ENCODE measurements around the gene AJAP1.
"Not testable (repeated sequence)": the region's sequence is repeated elsewhere in the genome, so short reads cannot be mapped to it uniquely, and the experiment has no call there.

AJAP1 gene, protein sequence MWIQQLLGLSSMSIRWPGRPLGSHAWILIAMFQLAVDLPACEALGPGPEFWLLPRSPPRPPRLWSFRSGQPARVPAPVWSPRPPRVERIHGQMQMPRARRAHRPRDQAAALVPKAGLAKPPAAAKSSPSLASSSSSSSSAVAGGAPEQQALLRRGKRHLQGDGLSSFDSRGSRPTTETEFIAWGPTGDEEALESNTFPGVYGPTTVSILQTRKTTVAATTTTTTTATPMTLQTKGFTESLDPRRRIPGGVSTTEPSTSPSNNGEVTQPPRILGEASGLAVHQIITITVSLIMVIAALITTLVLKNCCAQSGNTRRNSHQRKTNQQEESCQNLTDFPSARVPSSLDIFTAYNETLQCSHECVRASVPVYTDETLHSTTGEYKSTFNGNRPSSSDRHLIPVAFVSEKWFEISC

GRCh38 chr1:4653796-4654725 lies at the start of gene AJAP1:
Gene AJAP1 (plus strand): TSS chr1:4654609. CDS start chr1:4655426, 817 bp downstream.
- DNase-seq = no peak

DNA sequence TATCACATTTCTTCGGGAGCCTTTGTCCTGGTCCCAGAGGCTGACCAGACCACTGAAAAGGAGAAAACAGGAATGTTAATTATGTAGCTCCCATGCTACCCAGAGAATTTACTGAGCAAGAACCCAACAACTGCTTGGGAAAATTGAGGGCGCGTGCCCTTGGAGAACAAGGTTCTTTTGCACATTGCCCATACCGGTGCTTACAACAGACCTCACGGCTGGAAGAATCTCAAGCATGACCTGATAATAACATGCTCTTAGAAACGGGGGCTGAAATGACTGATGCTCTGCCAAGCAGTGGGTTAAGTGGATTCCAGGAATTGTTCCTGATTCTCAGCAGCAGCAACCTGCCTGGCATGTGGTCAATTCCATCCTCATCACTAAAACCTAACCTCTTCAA lies 49.3 kb upstream of the AJAP1 start:
- DNase-seq = no peak

- DNase-seq = no peak
These were observed 42.7 kb upstream of the AJAP1 start for GRCh38 chr1:4611563-4612341.

DNA sequence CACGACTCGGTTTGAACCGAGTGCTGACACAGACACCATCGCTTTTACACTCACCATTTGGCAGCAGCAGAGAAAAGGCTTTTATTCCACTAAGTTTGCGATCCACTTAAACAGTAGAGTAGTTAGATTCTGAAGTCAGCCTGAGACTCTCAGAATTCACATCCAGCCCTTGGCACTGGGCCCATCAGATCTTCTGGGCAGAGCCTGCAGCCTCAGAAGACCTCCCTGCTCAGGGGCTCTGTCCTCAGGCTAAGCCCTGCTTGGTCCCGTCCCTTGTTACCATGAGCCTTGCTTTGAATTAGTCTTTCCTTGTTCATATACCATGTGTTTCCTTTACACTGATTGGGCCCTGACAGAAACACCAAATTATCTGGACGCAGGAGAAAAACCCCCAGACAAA lies 41.4 kb upstream of the AJAP1 start:
- DNase-seq = no peak

DNA sequence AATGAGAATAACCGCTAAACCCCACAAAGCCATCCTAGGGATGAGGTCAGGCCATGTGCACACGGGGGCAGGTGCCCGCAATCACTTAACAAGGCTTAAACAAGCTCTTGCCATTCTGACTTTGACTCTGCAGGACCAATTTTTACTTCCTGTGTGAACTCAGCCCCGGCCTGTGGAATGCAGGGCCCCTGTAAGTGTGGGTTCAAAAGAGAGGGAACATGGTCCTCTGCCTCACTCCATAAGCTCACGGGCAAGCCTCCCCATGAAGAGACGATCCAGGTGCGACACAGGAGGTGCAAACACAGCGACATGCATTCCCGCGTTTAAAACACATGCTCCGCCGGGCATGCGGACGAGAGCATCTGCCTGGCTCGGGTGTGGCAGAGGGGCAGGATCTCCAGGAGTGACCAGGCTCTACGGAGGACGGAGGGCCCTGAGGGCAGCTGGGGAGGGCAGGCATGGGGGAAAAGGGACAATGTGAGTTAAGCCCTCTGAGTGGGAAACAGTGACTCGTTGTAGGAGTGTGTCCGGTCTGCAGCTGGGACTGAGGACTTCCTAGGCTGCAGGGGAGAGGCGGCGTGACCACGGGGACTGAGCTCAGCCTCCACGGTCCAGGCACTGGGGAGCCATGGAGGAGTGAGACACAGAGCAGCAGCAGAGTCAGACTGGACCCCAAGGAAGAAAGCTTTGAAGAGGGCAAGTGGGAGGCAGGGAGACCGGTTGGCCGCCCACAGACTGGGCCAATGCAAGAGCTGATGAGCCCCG lies 40.6 kb upstream of the AJAP1 start:
- DNase-seq = no peak

GRCh38 chr1:4614371-4615137 lies 39.9 kb upstream of the AJAP1 start:
- DNase-seq = no peak

DNA sequence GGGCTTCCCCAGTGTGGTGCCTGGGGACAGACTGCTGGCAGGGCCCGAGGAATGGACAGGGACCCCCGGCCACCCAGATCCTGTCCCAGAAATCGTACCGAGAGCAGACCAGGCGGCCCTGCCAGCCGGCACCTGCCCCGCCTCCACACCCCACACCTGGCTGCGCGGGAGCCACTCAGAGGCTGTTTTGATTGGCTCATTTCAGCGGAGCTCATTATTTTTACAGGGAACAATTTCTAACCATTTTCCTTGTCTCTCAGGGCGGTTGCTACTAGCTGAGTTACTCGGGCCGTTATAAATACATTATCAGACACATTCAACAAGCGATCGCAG lies 39.3 kb upstream of the AJAP1 start:
- DNase-seq = no peak

DNA sequence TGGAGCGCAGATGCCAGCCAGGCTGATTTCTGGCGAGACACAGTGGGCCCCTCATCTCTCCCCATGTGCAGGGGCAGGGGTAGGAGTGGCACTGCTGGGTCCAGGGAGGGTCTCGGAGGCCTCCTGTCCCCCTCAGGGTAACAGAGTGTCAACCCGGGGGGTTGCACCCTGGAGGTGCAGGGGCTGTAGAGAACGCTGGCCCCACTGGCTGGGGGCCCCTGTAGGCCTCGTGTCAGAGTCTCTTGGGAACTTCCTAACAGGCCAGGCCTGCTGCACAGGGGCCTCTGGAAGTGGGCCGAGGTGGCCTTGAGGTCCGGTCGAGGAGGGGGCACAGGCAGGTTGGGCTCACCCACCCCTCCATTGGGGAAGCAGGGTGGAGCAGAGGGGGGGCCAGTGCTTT lies 38.9 kb upstream of the AJAP1 start:
- no peak for DNase-seq

DNA sequence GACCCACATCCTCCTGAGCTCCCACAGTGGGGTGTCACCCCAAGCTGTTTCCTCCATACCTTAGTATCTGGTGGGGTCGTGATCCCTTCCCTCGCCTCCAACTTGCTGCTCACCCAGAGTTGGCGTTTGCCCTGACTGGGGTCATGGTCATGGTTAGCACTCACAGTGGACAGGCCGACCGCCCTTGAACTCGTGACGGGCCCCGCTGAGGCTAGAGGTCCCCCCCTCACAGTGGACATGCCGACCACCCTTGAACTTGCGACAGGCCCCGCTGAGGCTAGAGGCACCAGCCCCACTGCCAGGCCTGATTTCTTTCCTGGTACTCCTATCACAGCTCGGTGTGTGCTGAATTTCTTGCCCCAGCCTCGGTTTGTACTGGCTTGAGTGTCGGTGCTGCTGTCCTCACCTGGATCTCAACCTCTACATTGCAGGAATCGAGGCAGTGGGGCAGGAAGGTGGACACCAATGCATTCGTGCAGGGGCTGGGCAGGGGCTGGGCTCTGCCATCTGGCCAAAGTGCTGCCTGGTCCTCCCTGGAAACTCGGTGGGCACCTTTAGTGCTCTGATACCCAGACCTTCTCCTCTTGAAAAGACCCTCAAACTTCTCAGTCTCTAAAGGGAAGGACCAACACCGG lies 37.5 kb upstream of the AJAP1 start:
- DNase-seq = no peak

DNA sequence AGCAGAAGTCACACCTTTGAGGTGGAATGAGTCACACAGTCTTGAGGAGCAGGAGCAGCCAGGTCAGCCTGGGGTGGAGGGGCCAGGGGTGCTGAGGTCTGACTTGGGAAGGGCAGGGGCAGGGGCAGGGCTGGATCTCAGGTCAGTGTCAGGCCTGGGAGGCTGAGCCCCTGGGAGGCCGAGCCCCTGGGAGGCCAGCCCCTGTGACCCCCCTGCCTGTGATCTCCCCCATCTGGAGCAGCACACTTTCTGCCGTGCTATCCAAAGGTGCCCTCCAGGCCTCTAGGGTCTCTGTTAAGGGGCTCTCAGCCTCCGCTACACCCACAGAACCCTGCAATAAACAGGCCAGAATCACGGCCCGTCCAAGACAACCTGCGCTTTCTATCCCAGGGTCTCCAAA lies 36.9 kb upstream of the AJAP1 start:
- DNase-seq = no peak

GRCh38 chr1:4618827-4619226 lies 35.6 kb upstream of the AJAP1 start:
- not testable (repeated sequence) for DNase-seq

- no peak for DNase-seq
These were observed 32.8 kb upstream of the AJAP1 start for GRCh38 chr1:4621646-4622045.

- no peak for DNase-seq
These were observed 31.6 kb upstream of the AJAP1 start for GRCh38 chr1:4622821-4623220.

DNA sequence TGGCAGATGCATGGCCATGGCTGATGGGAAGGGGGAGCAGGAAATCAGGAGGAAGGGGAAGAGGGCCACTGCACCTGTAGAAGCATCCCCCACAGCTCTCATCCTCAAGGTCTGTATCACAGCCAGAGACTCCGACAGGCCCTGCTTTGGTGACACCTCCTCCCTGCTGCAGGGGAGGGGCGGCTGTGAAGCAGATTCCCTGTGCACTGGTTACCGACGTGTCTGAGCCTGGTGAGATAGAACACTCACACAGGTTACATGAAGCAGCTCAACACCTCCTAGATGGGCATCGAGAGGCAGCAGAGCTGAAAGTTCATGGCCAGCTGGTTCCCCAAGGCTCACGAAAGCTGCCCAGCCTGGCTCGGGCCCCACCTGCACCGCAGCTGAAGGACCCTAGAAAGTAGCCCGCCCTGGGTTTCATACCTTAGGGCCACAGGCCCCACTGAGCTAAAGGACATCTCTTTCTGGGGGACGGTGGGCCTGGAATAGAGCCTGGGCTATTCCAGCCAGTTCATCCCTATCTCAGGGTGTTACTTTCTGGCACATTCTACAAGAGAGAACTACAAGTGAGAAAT lies 30.2 kb upstream of the AJAP1 start:
- no peak for DNase-seq

GRCh38 chr1:4624801-4625200 lies 29.6 kb upstream of the AJAP1 start:
- DNase-seq = no peak

DNA sequence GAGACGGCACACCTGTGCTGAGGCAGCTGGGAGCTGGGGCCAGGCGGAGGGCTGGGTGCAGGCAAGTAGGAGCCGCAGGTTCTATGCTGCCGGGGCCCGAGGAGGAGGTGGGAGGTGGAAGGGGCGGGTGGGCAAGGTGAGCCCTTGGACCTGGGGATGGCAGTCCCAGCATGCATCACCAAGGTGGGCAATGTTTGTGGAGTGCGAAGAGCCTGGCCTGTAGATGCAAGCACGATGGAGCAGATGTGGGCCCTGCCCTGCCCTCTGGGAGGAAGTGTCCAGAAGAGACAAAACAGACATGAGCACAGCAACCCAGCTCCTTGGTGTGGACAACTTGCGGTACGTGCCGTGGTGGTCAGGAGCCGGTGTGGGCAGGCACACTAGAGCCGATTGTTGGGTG lies 28.3 kb upstream of the AJAP1 start:
- no peak for DNase-seq

DNA sequence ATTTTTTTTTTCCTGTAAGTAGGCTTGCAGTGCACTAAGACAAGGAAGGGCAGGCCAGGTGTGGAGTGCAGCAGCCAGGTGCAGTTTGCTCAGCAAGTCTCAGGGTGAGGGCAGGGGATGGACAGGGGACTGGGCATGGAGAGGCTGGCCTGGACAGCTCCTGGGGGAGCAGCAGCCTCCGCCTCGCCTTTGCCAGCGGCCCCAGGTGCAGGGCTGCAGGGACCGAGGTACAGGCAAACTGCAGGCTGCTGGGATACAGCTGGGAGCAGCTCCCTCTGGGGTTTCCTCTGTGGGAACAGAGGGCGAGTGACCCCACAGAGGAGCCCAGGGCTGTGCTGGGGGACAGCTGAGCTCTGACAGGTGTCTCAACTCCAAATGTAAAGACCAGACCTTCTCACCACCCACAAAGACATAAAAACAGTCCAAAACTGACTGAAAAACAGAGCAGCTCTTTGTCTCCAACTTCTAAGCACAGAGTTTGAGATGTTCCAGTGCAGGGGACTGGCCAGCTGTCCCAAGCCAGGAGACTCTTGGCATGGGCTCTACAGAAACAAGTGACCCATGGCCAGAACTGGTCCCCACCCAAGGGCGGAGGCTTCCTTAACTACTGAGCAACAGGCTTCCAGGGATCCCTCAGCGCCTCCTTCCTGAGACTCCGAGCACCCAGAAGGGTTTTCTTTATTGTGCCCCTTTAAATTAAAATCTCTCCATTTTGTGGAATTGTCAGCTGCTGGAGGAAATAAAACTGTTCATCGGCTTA lies 27.7 kb upstream of the AJAP1 start:
- no peak for DNase-seq

- no peak for DNase-seq
These were observed 27.1 kb upstream of the AJAP1 start for GRCh38 chr1:4627353-4627752.

GRCh38 chr1:4628992-4629391 lies 25.4 kb upstream of the AJAP1 start:
- DNase-seq = no peak

DNA sequence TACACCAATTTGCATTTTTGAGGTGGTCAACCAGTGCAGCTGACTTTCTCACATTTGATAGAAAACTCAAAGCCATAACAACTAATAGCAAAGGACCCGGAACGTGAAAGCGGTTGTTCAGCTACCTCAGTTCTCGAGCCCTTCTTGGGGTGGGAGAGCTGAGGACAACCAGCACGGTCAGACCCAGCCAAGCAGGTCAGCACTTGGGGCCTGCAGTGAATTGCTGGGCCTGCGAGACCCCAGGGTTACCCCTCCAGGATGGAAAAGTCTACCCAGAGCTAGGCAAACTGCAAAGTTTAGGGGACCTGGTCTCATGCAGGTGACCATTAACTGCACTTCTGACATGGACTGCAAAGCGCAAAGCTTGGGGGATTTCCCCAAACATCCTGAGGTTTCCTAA lies 23.8 kb upstream of the AJAP1 start:
- DNase-seq = no peak

Measured in NCI-H1930 (cell line).